Stimulated activated CD8-positive, alpha-beta memory T cell treated with anti-CD3 and anti-CD28 coated beads, Interleukin-15, amount 100 ng/mL, for 24 hours (primary cell): ENCODE measurements around the gene CUX1.
"Not testable (repeated sequence)": the region's sequence is repeated elsewhere in the genome, so short reads cannot be mapped to it uniquely, and the experiment has no call there.

Experiments used
- DNase-seq: peaks from one replicate; pipeline ENCODE4 v3.0.0-alpha.2; 2020; ENCODE audit warnings: low read depth

The CUX1 gene

GRCh38 chr7:102044984-102045673 lies 227.7 kb downstream of the CUX1 start:
- no peak for DNase-seq

- DNase-seq, result no peak
Measured at GRCh38 chr7:102045681-102046372, 228.4 kb downstream of the CUX1 start.

- no peak for DNase-seq
Measured at GRCh38 chr7:102046373-102047117, 229.1 kb downstream of the CUX1 start.

GRCh38 chr7:102047167-102047566 lies 229.7 kb downstream of the CUX1 start:
- DNase-seq, result no peak

GRCh38 chr7:102049765-102050164 lies 232.3 kb downstream of the CUX1 start:
- no peak for DNase-seq

- DNase-seq, result no peak
Measured at GRCh38 chr7:102050864-102051460, 233.5 kb downstream of the CUX1 start.

- DNase-seq, result not testable (repeated sequence)
Measured at GRCh38 chr7:102051736-102052135, 234.3 kb downstream of the CUX1 start.

GRCh38 chr7:102054158-102054557 lies 236.7 kb downstream of the CUX1 start:
- no peak for DNase-seq

- no peak for DNase-seq
Measured at GRCh38 chr7:102055181-102055976, 238.0 kb downstream of the CUX1 start.

GRCh38 chr7:102059524-102059923 lies 242.1 kb downstream of the CUX1 start:
- DNase-seq, result no peak

- no peak for DNase-seq
Measured at GRCh38 chr7:102061354-102061945, 244.0 kb downstream of the CUX1 start.

- DNase-seq, result no peak
Measured at GRCh38 chr7:102061981-102062390, 244.6 kb downstream of the CUX1 start.

GRCh38 chr7:102063690-102064180 lies 246.3 kb downstream of the CUX1 start:
- DNase-seq, result no peak

GRCh38 chr7:102064361-102065025 lies 247.1 kb downstream of the CUX1 start:
- DNase-seq, result no peak

GRCh38 chr7:102065226-102065625 lies 247.8 kb downstream of the CUX1 start:
- no peak for DNase-seq

GRCh38 chr7:102066476-102066875 lies 249.1 kb downstream of the CUX1 start:
- no peak for DNase-seq

GRCh38 chr7:102068846-102069245 lies 251.4 kb downstream of the CUX1 start:
- DNase-seq, result no peak

- no peak for DNase-seq
Measured at GRCh38 chr7:102069931-102070629, 252.7 kb downstream of the CUX1 start.

GRCh38 chr7:102072003-102072402 lies 254.6 kb downstream of the CUX1 start:
- DNase-seq, result no peak

- no peak for DNase-seq
Measured at GRCh38 chr7:102072636-102073209, 255.3 kb downstream of the CUX1 start.
